ENCODE results near the gene STK10. TPM values are rescaled to one million over a fixed set of nuclear protein-coding genes. Genes with fewer than 3 reads are reported as not detected.

STK10 gene
- total and polyA plus RNA-seq, 2 of the 8 experiments (the other 6 are each of a cell fraction or from before 2014, with no cell fraction given), result 10.5 to 21.4 TPM

DNA sequence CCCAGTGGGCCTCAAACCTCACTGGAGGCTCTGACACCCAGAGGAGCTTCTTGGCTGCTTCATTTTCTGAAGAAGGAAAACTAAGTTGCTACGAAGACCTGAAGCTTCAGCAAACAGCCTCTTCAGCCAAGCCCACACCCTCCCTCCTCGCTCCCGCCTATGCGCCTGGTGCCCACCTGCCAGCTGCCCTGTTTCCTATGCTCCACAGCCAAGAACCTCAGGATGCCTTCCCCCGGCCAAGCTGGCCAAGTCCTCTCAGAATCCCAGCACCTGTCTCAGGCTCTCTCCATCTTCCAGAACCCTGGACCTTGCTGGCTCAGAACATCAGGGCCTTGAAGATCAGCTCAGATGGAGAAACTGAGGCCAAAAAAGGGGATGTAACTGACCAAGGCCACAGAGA lies 60.4 kb downstream of the STK10 start (continued):
- TF ChIP-seq, protein P1, sequence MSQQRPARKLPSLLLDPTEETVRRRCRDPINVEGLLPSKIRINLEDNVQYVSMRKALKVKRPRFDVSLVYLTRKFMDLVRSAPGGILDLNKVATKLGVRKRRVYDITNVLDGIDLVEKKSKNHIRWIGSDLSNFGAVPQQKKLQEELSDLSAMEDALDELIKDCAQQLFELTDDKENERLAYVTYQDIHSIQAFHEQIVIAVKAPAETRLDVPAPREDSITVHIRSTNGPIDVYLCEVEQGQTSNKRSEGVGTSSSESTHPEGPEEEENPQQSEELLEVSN (IDR thresholded peaks at IDR 0.05), result no peak
- TF ChIP-seq PHF8 (conservative IDR thresholded peaks at IDR 0.05; ENCODE audit: low read depth, low read length) (no peak), HDAC6 (IDR thresholded peaks at IDR 0.05; ENCODE audit: low read depth, low read length) (no peak), GABPA (IDR thresholded peaks at IDR 0.05; ENCODE audit: borderline replicate concordance, insufficient read depth, low read length) (no peak)
- TF ChIP-seq, protein P2, sequence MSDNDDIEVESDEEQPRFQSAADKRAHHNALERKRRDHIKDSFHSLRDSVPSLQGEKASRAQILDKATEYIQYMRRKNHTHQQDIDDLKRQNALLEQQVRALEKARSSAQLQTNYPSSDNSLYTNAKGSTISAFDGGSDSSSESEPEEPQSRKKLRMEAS (IDR thresholded peaks at IDR 0.05), result no peak

Measured in H1 (cell line).